GM12801 (cell line): Measurements from ENCODE around the gene C14orf119.

Experiments used
- CTCF ChIP-seq: IDR thresholded peaks from one replicate; pipeline ENCODE4 v1.5.1; 2011; ENCODE audit warnings: control low read depth; ENCODE audit not compliant: insufficient read length; ENCODE audit errors: extremely low read depth

Gene C14orf119

GRCh38 chr14:23123419-23123818 is 28.1 kb downstream of the C14orf119 start:
- TF ChIP-seq CTCF: no peak

- no peak for TF ChIP-seq CTCF
Measured at GRCh38 chr14:23124337-23124954, 29.1 kb downstream of the C14orf119 start.

- TF ChIP-seq CTCF: no peak
Measured at GRCh38 chr14:23125011-23125410, 29.7 kb downstream of the C14orf119 start.

- TF ChIP-seq CTCF: no peak
Measured at GRCh38 chr14:23125933-23126524, 30.7 kb downstream of the C14orf119 start.

- no peak for TF ChIP-seq CTCF
Measured at GRCh38 chr14:23126548-23127278, 31.4 kb downstream of the C14orf119 start.

GRCh38 chr14:23127861-23128260 is 32.6 kb downstream of the C14orf119 start:
- no peak for TF ChIP-seq CTCF

- no peak for TF ChIP-seq CTCF
Measured at GRCh38 chr14:23128969-23129758, 33.9 kb downstream of the C14orf119 start.
